HG02884 (cell line): Measurements from ENCODE around the gene KRT82.
"Not testable (repeated sequence)": the region's sequence is repeated elsewhere in the genome, so short reads cannot be mapped to it uniquely, and the experiment has no call there.

Experiments
- ATAC-seq: cut with Tn5 transposase; IDR thresholded peaks from one replicate; pipeline ENCODE4 v1.9.1; 2021; ENCODE audit warnings: mild to moderate bottlenecking, moderate library complexity; ENCODE audit not compliant: unreplicated experiment

Gene KRT82

DNA sequence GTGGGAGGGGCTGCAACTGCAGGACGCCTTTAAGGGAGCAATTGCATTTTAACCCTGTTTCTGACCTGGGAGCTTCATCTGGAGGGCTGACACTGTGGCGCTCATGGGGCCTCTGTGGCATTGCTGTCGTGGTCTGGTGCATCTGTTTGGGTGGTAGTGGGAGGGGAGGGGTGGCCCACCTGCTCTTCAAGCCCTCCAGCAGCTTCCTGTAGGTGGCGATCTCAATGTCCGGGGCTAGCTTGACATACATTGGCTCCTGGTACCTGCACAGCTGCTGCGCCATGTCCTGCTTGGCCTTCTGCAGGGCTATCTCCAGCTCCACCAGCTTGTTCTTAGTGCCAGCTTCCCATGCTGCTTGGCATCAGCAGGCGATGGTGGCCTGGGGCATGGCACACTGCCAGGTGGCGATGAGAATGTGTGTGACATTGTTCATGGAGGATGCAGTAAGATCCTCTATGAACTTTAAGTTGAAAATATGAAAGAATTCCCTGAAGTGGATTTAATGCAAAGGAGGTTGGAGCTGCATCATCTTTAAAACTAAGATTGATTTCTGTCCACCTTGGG, 7.7 kb upstream of the KRT82 start:
- no peak for ATAC-seq

GRCh38 chr12:52413202-52413601, 7.1 kb upstream of the KRT82 start:
- ATAC-seq = no peak

- ATAC-seq = no peak
Observed at GRCh38 chr12:52411815-52412214, 5.7 kb upstream of the KRT82 start.

GRCh38 chr12:52410589-52411248, 4.6 kb upstream of the KRT82 start:
- ATAC-seq = not testable (repeated sequence)

- no peak for ATAC-seq
Observed at GRCh38 chr12:52407918-52408317, 1.8 kb upstream of the KRT82 start.

DNA sequence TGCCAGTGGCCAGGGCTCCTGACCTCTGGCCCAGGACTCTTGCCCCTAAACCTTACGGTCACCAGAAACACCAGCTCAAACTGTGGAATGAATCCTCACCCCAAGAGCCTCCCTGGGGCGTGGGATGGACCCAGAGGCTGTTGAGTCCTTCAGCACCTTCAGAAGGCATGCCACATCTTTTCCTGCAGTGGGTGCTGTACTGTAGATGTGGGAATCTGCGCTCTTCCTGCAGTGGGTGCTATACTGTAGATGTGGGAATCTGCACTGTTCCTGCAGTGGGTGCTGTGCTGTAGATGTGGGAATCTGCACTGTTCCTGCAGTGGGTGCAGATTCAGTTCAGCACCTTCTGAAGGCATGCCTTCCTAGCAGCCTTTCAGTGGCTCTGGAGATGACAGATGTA, 1.2 kb downstream of the KRT82 start:
- no peak for ATAC-seq

DNA sequence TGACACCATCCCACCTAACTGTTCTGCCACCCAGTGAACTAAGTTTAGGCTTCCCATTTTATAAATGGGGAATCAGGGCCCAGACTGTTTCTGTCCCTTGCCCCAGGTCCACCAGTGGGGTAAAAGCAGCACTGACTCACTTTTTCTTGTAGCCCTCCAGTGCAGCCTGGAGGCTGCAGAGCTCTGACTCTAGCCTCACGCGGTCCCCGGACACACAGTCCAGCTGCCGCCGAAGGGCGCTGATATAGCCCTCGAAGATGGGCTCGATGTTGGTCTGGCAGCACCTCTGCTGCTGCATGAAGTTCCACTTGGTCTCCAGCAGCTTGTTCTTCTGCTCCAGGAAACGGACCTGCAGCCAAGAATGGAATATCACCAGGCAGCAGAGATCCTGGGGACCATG, 2.6 kb downstream of the KRT82 start:
- ATAC-seq = no peak

DNA sequence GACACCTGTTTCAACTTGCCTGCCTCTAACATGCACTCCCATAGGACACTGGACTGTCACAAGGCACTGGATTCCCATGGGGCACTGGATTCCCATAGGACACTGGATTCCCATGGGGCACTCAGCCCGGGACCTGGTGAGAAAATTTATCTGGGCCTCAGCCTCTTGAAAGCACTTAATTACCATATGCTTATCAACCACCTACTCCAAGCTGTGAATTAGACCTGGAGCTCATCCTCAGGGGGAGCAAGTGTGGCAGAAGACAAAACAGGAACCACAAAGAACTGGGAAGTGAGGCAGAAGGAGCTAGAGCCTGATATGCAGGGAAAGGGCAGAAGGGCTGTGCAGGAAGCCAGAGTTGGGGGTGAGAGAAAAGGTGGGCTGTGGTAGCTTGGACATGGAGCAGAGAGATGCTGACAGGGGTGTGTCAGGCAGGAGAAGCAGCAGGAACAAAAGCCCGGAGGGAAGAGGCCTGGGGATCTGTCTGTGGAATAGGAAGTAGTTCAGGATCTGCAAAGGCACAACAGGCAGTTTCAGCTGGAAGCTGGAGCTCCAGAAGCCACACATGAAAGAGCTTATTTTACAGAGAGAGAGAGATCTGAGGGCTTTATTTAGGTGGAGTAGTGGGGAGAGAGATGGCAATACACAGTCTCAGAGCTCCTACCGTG, 3.1 kb downstream of the KRT82 start:
- no peak for ATAC-seq

- ATAC-seq = no peak
Observed at GRCh38 chr12:52402377-52402776, 3.8 kb downstream of the KRT82 start.

DNA sequence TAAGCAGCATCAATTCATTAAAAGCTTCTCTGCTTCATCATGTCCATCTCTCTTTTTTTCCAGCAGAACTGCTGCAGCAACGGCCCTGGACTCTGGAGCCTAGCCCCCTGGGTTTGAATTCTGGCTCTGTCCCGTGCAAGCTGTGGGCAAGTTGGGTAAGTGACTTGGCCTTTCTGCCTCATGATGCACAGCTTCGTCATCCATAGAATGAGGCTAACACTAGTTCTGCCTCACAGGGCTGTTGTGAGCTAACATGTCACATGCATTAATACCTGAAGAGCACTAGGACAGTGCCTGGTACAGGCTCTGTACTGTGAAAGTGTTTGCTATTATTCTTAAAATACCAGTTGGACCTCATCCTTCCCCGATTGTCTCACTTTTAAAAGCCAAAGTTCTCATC, 4.2 kb downstream of the KRT82 start:
- no peak for ATAC-seq

GRCh38 chr12:52401526-52401925, 4.6 kb downstream of the KRT82 start:
- no peak for ATAC-seq

GRCh38 chr12:52400906-52401305, 5.2 kb downstream of the KRT82 start:
- no peak for ATAC-seq

GRCh38 chr12:52399756-52400155, 6.4 kb downstream of the KRT82 start:
- no peak for ATAC-seq

GRCh38 chr12:52398176-52398575, 8.0 kb downstream of the KRT82 start:
- no peak for ATAC-seq

DNA sequence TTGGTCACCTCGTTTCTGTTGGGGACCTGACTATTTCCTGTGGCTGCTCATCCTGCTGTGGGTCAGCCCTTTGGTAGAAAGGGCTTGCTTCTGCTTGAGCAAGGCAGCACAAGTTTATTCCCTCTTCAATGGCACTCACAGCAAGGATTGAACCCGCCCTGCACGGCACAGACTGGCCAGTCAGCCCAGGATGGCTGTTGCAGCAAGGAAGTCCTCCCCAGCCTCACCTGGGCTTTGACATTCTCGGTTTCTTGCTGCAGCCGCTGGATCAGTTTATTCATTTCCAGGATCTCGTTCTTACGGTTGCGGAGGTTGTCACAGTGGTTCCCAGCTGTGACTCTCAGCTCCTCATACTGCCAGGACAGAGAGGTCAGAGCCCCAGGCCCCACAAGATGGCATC, 9.5 kb downstream of the KRT82 start:
- ATAC-seq = no peak

GRCh38 chr12:52395761-52396434, 10.2 kb downstream of the KRT82 start:
- no peak for ATAC-seq

- ATAC-seq = no peak
Observed at GRCh38 chr12:52394836-52395405, 11.2 kb downstream of the KRT82 start.

GRCh38 chr12:52392465-52393007, 13.6 kb downstream of the KRT82 start:
- no peak for ATAC-seq

DNA sequence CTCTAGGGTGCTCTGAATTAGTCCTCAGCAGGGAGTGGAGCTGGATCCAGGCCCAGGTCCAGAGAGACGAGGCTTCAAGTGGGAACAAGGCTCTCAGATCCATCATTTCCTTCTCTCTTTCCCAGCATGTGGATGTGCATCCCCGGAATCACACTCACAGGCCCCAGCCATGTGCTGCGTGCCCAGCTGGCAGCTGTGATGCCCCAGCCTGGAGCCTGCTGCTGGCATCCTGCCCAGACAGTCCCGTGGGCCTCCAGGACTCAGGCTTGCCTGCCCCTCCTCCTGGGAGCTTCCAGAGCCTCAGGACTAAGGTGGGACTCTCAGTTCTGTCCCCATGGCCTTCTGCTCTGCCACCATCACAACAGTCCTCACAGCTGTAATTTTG, 14.5 kb downstream of the KRT82 start:
- no peak for ATAC-seq

GRCh38 chr12:52390739-52391617, 15.2 kb downstream of the KRT82 start:
- no peak for ATAC-seq
